Left renal cortex interstitium (tissue), 4 donors: Measurements from ENCODE around the gene CPVL. TPM values are rescaled to one million over a fixed set of nuclear protein-coding genes. Genes with fewer than 3 reads are reported as not detected.

ENCODE experiments used
- DNase-seq, 4 donors: peaks; one replicate each; pipeline ENCODE4 v3.0.0-alpha.2; 2013; ENCODE audit warnings: low read depth in 4 of 4, low spot score in 2 of 4, missing footprints in 1 of 4
- polyA plus RNA-seq, 4 donors: library from polyadenylated mRNA; unstranded; fragments of 120-200 nt; gene quantifications; one replicate each; pipeline ENCODE4 v1.2.1, GENCODE V29; 2013; ENCODE audit not compliant: insufficient read length in 4 of 4

CPVL gene
- polyA plus RNA-seq, 4 donors: 47.4 to 74.9 (median 61.5) TPM

- no peak for DNase-seq
Measured at GRCh38 chr7:29158795-29159423, 12.6 kb upstream of the CPVL start.

- no peak for DNase-seq
Measured at GRCh38 chr7:29156907-29157452, 10.6 kb upstream of the CPVL start.

GRCh38 chr7:29154076-29154475 is 7.7 kb upstream of the CPVL start:
- DNase-seq: no peak

GRCh38 chr7:29150856-29151255 is 4.5 kb upstream of the CPVL start:
- DNase-seq: no peak

GRCh38 chr7:29149036-29149435 is 2.7 kb upstream of the CPVL start:
- DNase-seq: no peak

- no peak for DNase-seq
Measured at GRCh38 chr7:29147821-29148220, 1.5 kb upstream of the CPVL start.

GRCh38 chr7:29146888-29147609 is 712 bp upstream of the CPVL start:
- DNase-seq: no peak

- no peak for DNase-seq
Measured at GRCh38 chr7:29145553-29146056, 732 bp downstream of the CPVL start.

- DNase-seq: no peak
Measured at GRCh38 chr7:29143751-29144150, 2.6 kb downstream of the CPVL start.

GRCh38 chr7:29142021-29142727 is 4.2 kb downstream of the CPVL start:
- no peak for DNase-seq

GRCh38 chr7:29140873-29141468 is 5.4 kb downstream of the CPVL start:
- no peak for DNase-seq

- no peak for DNase-seq
Measured at GRCh38 chr7:29139796-29140195, 6.5 kb downstream of the CPVL start.

GRCh38 chr7:29139191-29139590 is 7.1 kb downstream of the CPVL start:
- DNase-seq: no peak

GRCh38 chr7:29138588-29138987 is 7.7 kb downstream of the CPVL start:
- no peak for DNase-seq

- no peak for DNase-seq
Measured at GRCh38 chr7:29135846-29136245, 10.5 kb downstream of the CPVL start.

GRCh38 chr7:29132980-29133379 is 13.4 kb downstream of the CPVL start:
- DNase-seq: no peak

GRCh38 chr7:29131678-29132077 is 14.7 kb downstream of the CPVL start:
- DNase-seq: no peak

GRCh38 chr7:29130096-29130495 is 16.2 kb downstream of the CPVL start:
- DNase-seq: no peak

GRCh38 chr7:29127527-29127926 is 18.8 kb downstream of the CPVL start:
- no peak for DNase-seq

- no peak for DNase-seq
Measured at GRCh38 chr7:29126804-29127203, 19.5 kb downstream of the CPVL start.

- DNase-seq: no peak
Measured at GRCh38 chr7:29123626-29124190, 22.6 kb downstream of the CPVL start.
